ENCODE results near the gene KCTD7.

GRCh38 chr7:66642186-66642585 is 13.5 kb downstream of the KCTD7 start:
- TF ChIP-seq CTCF (IDR thresholded peaks at IDR 0.05; ENCODE audit: insufficient read depth, low read depth, low read length) (no peak), EZH2 (IDR thresholded peaks at IDR 0.05; ENCODE audit: insufficient read depth, low read length) (no peak)
